HepG2 (cell line): ENCODE results near the gene NNMT. TPM values are rescaled to one million over a fixed set of nuclear protein-coding genes. Genes with fewer than 3 reads are reported as not detected.

Experiments
- DR1 ChIP-seq: sonication (generic); formaldehyde crosslinking; IDR thresholded peaks from 2 replicates; pipeline ENCODE4 v1.8.0; 2021; ENCODE audit warnings: mild to moderate bottlenecking, missing genetic modification reagents, inconsistent platforms
- FOSL2 ChIP-seq: sonication (generic); formaldehyde crosslinking; IDR thresholded peaks from 2 replicates; pipeline ENCODE4 v1.4.0; 2020; ENCODE audit warnings: missing genetic modification reagents
- GATA4 ChIP-seq: sonication (generic); IDR thresholded peaks from 2 replicates; pipeline ENCODE4 v1.6.1; 2016; ENCODE audit warnings: antibody characterized with exemption, low read depth, borderline replicate concordance
- HOXA3 ChIP-seq: sonication (generic); formaldehyde crosslinking; IDR thresholded peaks from 2 replicates; pipeline ENCODE4 v1.5.0; 2020; ENCODE audit warnings: missing genetic modification reagents
- IKZF4 ChIP-seq: sonication (generic); formaldehyde crosslinking; IDR thresholded peaks from 2 replicates; pipeline ENCODE4 v1.5.1; 2020; ENCODE audit warnings: borderline replicate concordance, mild to moderate bottlenecking, low read depth, missing genetic modification reagents; ENCODE audit errors: not compliant biosample characterization
- LCORL ChIP-seq, 2 experiments: fragments of 450-650 bp in 1 of 2; sonication (generic) in 1 of 2; formaldehyde crosslinking in 1 of 2; IDR thresholded peaks; 2 replicates each; pipeline versions ENCODE4 v1.5.0 to v1.6.1; 2017 to 2020; ENCODE audit warnings: antibody characterized with exemption in 1 of 2, missing genetic modification reagents in 1 of 2
- MAFF ChIP-seq: IDR thresholded peaks from 2 replicates; pipeline ENCODE4 v1.6.1; 2011; ENCODE audit warnings: low read depth, low read length, improper control_type of control experiment
- MED13 ChIP-seq: sonication (generic); formaldehyde crosslinking; IDR thresholded peaks from 2 replicates; pipeline ENCODE4 v1.5.0; 2020; ENCODE audit warnings: missing genetic modification reagents
- MTF2 ChIP-seq: sonication (generic); formaldehyde crosslinking; IDR thresholded peaks from 2 replicates; pipeline ENCODE4 v1.5.0; 2020; ENCODE audit warnings: missing genetic modification reagents, borderline replicate concordance
- PPARG ChIP-seq: conservative IDR thresholded peaks from 2 replicates; pipeline ENCODE4 v1.6.1; 2016; ENCODE audit warnings: missing biosample characterization, missing genetic modification reagents
- RXRB ChIP-seq: IDR thresholded peaks from 2 replicates; pipeline ENCODE4 v1.6.1; 2016; ENCODE audit warnings: borderline replicate concordance, missing genetic modification reagents, missing compliant biosample characterization
- SMAD9 ChIP-seq: sonication (generic); formaldehyde crosslinking; IDR thresholded peaks from 2 replicates; pipeline ENCODE4 v1.5.1; 2020; ENCODE audit warnings: mild to moderate bottlenecking, missing genetic modification reagents
- SOX6 ChIP-seq, 2 experiments: fragments of 450-650 bp in 1 of 2; sonication (generic) in 1 of 2; formaldehyde crosslinking in 1 of 2; IDR thresholded peaks; 2 replicates each; pipeline versions ENCODE4 v1.4.0 to v1.6.1; 2017 to 2020; ENCODE audit warnings: antibody characterized with exemption in 1 of 2, mild to moderate bottlenecking in 1 of 2, missing genetic modification reagents in 1 of 2
- THRA ChIP-seq: sonication (generic); formaldehyde crosslinking; IDR thresholded peaks from 2 replicates; pipeline ENCODE4 v1.4.0; 2020; ENCODE audit warnings: missing genetic modification reagents, borderline replicate concordance
- THYN1 ChIP-seq: sonication (generic); formaldehyde crosslinking; IDR thresholded peaks from 2 replicates; pipeline ENCODE4 v1.8.1; 2023; ENCODE audit warnings: low read depth, mild to moderate bottlenecking, moderate library complexity, missing genetic modification reagents, borderline replicate concordance
- TOPORS ChIP-seq: sonication (generic); formaldehyde crosslinking; IDR thresholded peaks from 2 replicates; pipeline ENCODE4 v1.8.0; 2023; ENCODE audit warnings: mild to moderate bottlenecking, missing genetic modification reagents
- ZBTB38 ChIP-seq: sonication (generic); formaldehyde crosslinking; IDR thresholded peaks from 2 replicates; pipeline ENCODE4 v1.5.1; 2020; ENCODE audit warnings: mild to moderate bottlenecking, missing genetic modification reagents
- ZKSCAN5 ChIP-seq: sonication (generic); formaldehyde crosslinking; IDR thresholded peaks from 2 replicates; pipeline ENCODE4 v1.5.1; 2020; ENCODE audit warnings: mild to moderate bottlenecking, missing genetic modification reagents
- ZNF646 ChIP-seq: sonication (generic); formaldehyde crosslinking; IDR thresholded peaks from 2 replicates; pipeline ENCODE4 v1.9.0; 2021; ENCODE audit warnings: mild to moderate bottlenecking, missing genetic modification reagents
- ZNF780A ChIP-seq: sonication (generic); formaldehyde crosslinking; IDR thresholded peaks from 2 replicates; pipeline ENCODE4 v1.8.0; 2022; ENCODE audit warnings: mild to moderate bottlenecking, missing genetic modification reagents, moderate library complexity
- polyA plus RNA-seq, 8 experiments: library from polyadenylated mRNA; depleted of rRNA in 3 of 8; stranded (reverse) in 7 of 8; unstranded in 1 of 8; fragments of >200 nt; fragmentation: Illumina TruSeq in 4 of 8; extraction: Trizol in 4 of 8; gene quantifications; 2 replicates each; pipeline versions ENCODE4 v1.2.1 to v1.2.3, GENCODE V29; 2011 to 2016; ENCODE audit warnings: low read depth in 4 of 8, missing spikeins in 1 of 8, mixed read lengths in 1 of 8; ENCODE audit not compliant: insufficient read depth in 1 of 8
- total RNA-seq, 5 experiments: library from RNA; depleted of rRNA; stranded (reverse); fragments of >200 nt; fragmentation: Illumina TruSeq; extraction: Trizol; gene quantifications; 2 replicates each; pipeline ENCODE4 v1.2.3, GENCODE V29; 2016; ENCODE audit warnings: low read depth in 1 of 5

The NNMT gene
- total and polyA plus RNA-seq, 2 of the 13 experiments (the other 11 are each of a cell fraction or from before 2014, with no cell fraction given) = 0.13 TPM; not detected in 1

GRCh38 chr11:114257621-114258558, 38.3 kb upstream of the NNMT start (continued):
- TF ChIP-seq THRA (CRISPR knock-in tag) (peak; percentile 54; the same call in 1 of the 2 replicates), PPARG (CRISPR knock-in tag) (peak; percentile 87), THYN1 (CRISPR knock-in tag) (no peak), DR1 (CRISPR knock-in tag) (0 out of 2 replicates have a peak, but pooled peaks have one; percentile 14), RXRB (CRISPR knock-in tag) (peak; percentile 74), ZNF646 (CRISPR knock-in tag) (no peak), LCORL (IDR thresholded peaks at IDR 0.05) (no peak), LCORL (CRISPR knock-in tag; IDR thresholded peaks at IDR 0.05) (no peak), ZKSCAN5 (CRISPR knock-in tag) (peak; percentile 81), TOPORS (CRISPR knock-in tag) (no peak), MED13 (no peak), ZNF780A (CRISPR knock-in tag) (no peak), GATA4 (no peak), ZBTB38 (CRISPR knock-in tag) (no peak), IKZF4 (CRISPR knock-in tag) (no peak), FOSL2 (CRISPR knock-in tag) (0 out of 2 replicates have a peak, but pooled peaks have one; percentile 15), HOXA3 (CRISPR knock-in tag) (no peak), MAFF (no peak), SMAD9 (CRISPR knock-in tag) (no peak), MTF2 (CRISPR knock-in tag) (no peak), SOX6 (IDR thresholded peaks at IDR 0.05) (no peak), SOX6 (CRISPR knock-in tag; IDR thresholded peaks at IDR 0.05) (0 out of 2 replicates have a peak, but pooled peaks have one; percentile 10)
